B cell (primary cell): ENCODE measurements around the gene RFX3. TPM values are rescaled to one million over a fixed set of nuclear protein-coding genes. Genes with fewer than 3 reads are reported as not detected.

Source experiments
- ATAC-seq: fragments of 200-7000 bp; cut with Tn5 transposase; one replicate; pipeline ENCODE4 v1.10.0; 2021; ENCODE audit warnings: low read depth, mild to moderate bottlenecking, moderate number of reproducible peaks, moderate library complexity
- CTCF ChIA-PET: fragments of 350-600 bp; sonication (Branson Sonifier 250); formaldehyde crosslinking; loops from one replicate; lab custom pipeline; 2021; ENCODE audit warnings: antibody characterized with exemption, inconsistent platforms; lab: Charles Lee
- POLR2A ChIA-PET: fragments of 350-600 bp; sonication (Branson Sonifier 250); formaldehyde crosslinking; loops from one replicate; lab custom pipeline; 2021; ENCODE audit warnings: antibody characterized with exemption; lab: Charles Lee
- DNase-seq: peaks from one replicate; pipeline ENCODE4 v3.0.0; 2013
- H2AFZ ChIP-seq: 2 replicates; pipeline ENCODE4 v1.6.1; 2012; ENCODE audit warnings: mild to moderate bottlenecking, low read depth, low read length; ENCODE audit not compliant: insufficient read depth, poor library complexity, severe bottlenecking
- H3K27ac ChIP-seq, 2 donors: 1 replicate in 1 of 2; 2 replicates in 1 of 2; pipeline ENCODE4 v1.5.1; 2012 to 2013; ENCODE audit warnings: low read length in 2 of 2, mild to moderate bottlenecking in 2 of 2, moderate library complexity in 1 of 2
- H3K27me3 ChIP-seq, 4 experiments: fragments of 200-600 bp in 1 of 4; sonication (generic) in 1 of 4; replicated peaks in 1 of 4; 1 replicate in 2 of 4; 2 replicates in 2 of 4; pipeline versions ENCODE4 v1.6.1 to v1.7.0; 2013 to 2016; ENCODE audit warnings: low read length in 3 of 4, mild to moderate bottlenecking in 2 of 4, mixed read lengths in 1 of 4, moderate library complexity in 1 of 4; ENCODE audit not compliant: insufficient read depth in 4 of 4, control insufficient read depth in 3 of 4; ENCODE audit errors: control extremely low read depth in 1 of 4
- H3K36me3 ChIP-seq, 2 experiments: replicated peaks in 1 of 2; 1 replicate in 1 of 2; 2 replicates in 1 of 2; pipeline versions ENCODE4 v1.6.1 to v1.7.1; 2013; ENCODE audit warnings: low read length in 1 of 2; ENCODE audit not compliant: insufficient read depth in 2 of 2, control insufficient read depth in 1 of 2; ENCODE audit errors: control extremely low read depth in 1 of 2, extremely low read depth in 1 of 2
- H3K4me1 ChIP-seq, 2 donors: fragments of 200-600 bp in 1 of 2; sonication (generic) in 1 of 2; 1 replicate in 1 of 2; 2 replicates in 1 of 2; pipeline versions ENCODE4 v1.5.1 to v1.6.1; 2013 to 2017; ENCODE audit warnings: low read length in 2 of 2; ENCODE audit not compliant: control insufficient read depth in 2 of 2, insufficient read depth in 2 of 2
- H3K4me2 ChIP-seq: replicated peaks from 2 replicates; pipeline ENCODE3; 2012; ENCODE audit warnings: mild to moderate bottlenecking, low read depth, low read length; ENCODE audit not compliant: poor library complexity, severe bottlenecking
- H3K4me3 ChIP-seq, 5 experiments: fragments of 200-600 bp in 1 of 5; sonication (generic) in 1 of 5; 1 replicate in 3 of 5; 2 replicates in 2 of 5; pipeline versions ENCODE4 v1.5.1 to v1.7.0; 2011 to 2016; ENCODE audit warnings: low read length in 4 of 5, mild to moderate bottlenecking in 4 of 5, low read depth in 2 of 5, control low read depth in 1 of 5, moderate library complexity in 1 of 5; ENCODE audit not compliant: insufficient read depth in 1 of 5; ENCODE audit errors: control extremely low read depth in 1 of 5, extremely low read depth in 1 of 5
- H3K79me2 ChIP-seq: fragments of 200-600 bp; sonication (generic); one replicate; pipeline ENCODE4 v1.6.0; 2016; ENCODE audit warnings: low read length; ENCODE audit not compliant: control insufficient read depth, insufficient read depth
- H3K9ac ChIP-seq: fragments of 200-600 bp; sonication (generic); 2 replicates; pipeline ENCODE4 v1.6.1; 2017; ENCODE audit warnings: mild to moderate bottlenecking, low read length, moderate library complexity
- H3K9me3 ChIP-seq, 3 donors: one replicate each; pipeline versions ENCODE4 v1.6.1 to v1.7.1; 2013; ENCODE audit warnings: low read length in 2 of 3; ENCODE audit not compliant: control insufficient read depth in 2 of 3, insufficient read depth in 1 of 3; ENCODE audit errors: control extremely low read depth in 1 of 3
- H4K20me1 ChIP-seq: 2 replicates; pipeline ENCODE4 v1.6.0; 2012; ENCODE audit warnings: mild to moderate bottlenecking, low read length; ENCODE audit not compliant: insufficient read depth, control insufficient read depth, poor library complexity, severe bottlenecking
- H3K27ac Mint-ChIP-seq: one replicate; pipeline ENCODE4 v1.8.0; 2021; ENCODE audit warnings: mixed read lengths
- H3K27me3 Mint-ChIP-seq: one replicate; pipeline ENCODE4 v1.8.0; 2021; ENCODE audit warnings: mixed read lengths
- H3K4me1 Mint-ChIP-seq: one replicate; pipeline ENCODE4 v1.8.0; 2021; ENCODE audit warnings: mixed read lengths
- H3K4me3 Mint-ChIP-seq: one replicate; pipeline ENCODE4 v1.8.0; 2021; ENCODE audit warnings: mixed read lengths
- H3K9me3 Mint-ChIP-seq: one replicate; pipeline ENCODE4 v1.8.0; 2022; ENCODE audit warnings: mixed read lengths; ENCODE audit not compliant: insufficient read depth
- EZH2 ChIP-seq: IDR thresholded peaks from 2 replicates; pipeline ENCODE4 v1.6.1; 2012; ENCODE audit warnings: borderline replicate concordance, low read depth, mild to moderate bottlenecking, moderate library complexity, low read length; ENCODE audit not compliant: insufficient read depth, poor library complexity, severe bottlenecking
- WGBS: methylation state at CpG from one replicate; pipeline ENCODE4 v1.1.5; 2013; ENCODE audit warnings: missing lambda C conversion rate; ENCODE audit not compliant: insufficient coverage; 5-methylcytosine and 5-hydroxymethylcytosine counted together
- intact Hi-C: fragments of 100-400 bp; cut with micrococcal nuclease; formaldehyde crosslinking; loops from one replicate; pipeline ENCODE4 v1.10.0; 2022
- polyA plus RNA-seq: library from polyadenylated mRNA; depleted of rRNA; stranded (reverse); fragments of >200 nt; gene quantifications from 2 replicates; pipeline ENCODE4 v1.2.3, GENCODE V29; 2012
- total RNA-seq, 2 donors: library from RNA; stranded (reverse); fragments of 120-200 nt in 1 of 2; gene quantifications; 1 replicate in 1 of 2; 2 replicates in 1 of 2; pipeline versions ENCODE4 v1.2.3 to v1.2.4, GENCODE V29; 2013 to 2022
- TF ChIP-seq, protein P1 (sequence below): fragments of 200-600 bp; IDR thresholded peaks from one replicate; pipeline ENCODE4 v1.8.0; 2022; ENCODE audit warnings: antibody characterized with exemption, mild to moderate bottlenecking

Gene RFX3
- total and polyA plus RNA-seq, 2 donors (not counting 1 experiment from before 2014, with no cell fraction given): 6.1 to 39.1 TPM

DNA sequence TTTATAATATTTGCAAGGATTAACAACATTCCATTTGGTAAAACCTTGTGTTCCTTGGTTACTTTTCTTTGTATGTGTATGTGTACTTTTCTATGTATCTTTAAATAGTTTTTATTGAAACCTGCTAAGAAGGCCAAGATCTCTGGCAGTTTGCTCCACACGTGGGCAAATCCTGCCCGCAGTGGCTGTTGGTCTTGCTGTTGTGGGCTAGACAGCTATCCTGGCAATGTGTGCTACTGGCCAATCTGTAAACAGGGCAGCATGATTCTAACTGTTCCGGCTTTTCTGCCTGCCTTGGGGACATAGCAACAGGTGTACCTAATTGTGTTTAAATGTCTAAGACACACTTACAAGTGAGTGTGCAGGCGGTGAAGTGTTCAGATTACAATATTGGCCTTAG is 286.6 kb downstream of the RFX3 start:
- intact Hi-C loops: no loop called here

DNA sequence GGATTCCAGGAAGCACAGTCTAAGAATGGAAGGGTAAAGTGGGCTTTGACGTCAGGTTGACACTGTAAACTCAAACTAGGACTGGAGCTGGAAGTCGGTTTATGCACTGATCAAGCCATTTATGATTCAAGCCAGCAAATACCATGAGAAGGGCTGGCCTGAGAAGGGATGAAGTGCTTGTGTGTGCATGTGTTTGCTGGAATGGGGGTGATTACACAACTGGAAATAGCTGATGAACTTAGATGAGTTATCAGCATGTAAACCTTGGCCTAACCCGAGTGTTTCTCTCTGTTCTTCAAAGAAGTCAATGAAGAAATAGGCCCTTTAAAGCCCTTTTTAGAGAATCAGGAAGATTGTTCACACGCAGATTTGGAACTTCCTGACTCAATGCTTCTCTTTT is 287.6 kb downstream of the RFX3 start:
- H3K9me3 ChIP-seq: no peaks in the 10 kb centered on the region
- no peak overlapping the region for H3K4me2 ChIP-seq
- Mint-ChIP-seq H3K27me3 (no peaks in the 10 kb centered on the region), H3K27ac (no peak overlapping the region), H3K4me1 (peaks cover 2% of the 10 kb centered on the region), H3K4me3 (no peak overlapping the region), H3K9me3 (no peaks in the 10 kb centered on the region)
- H3K27me3 ChIP-seq: no peaks in the 10 kb centered on the region
- 100% methylated on average over 3 of the region's 4 CpGs for WGBS
- no peak overlapping the region for H3K4me3 ChIP-seq
- ChIA-PET POLR2A (no interaction called here), CTCF (interaction anchor here (2.1 to 12.5 kb wide), 2 partner anchors 9 to 203 kb away, joined by 7 to 187 read pairs; no protein-coding TSS in a partner anchor)
- no peaks in the 10 kb centered on the region for H3K79me2 ChIP-seq
- TF ChIP-seq, protein P1, sequence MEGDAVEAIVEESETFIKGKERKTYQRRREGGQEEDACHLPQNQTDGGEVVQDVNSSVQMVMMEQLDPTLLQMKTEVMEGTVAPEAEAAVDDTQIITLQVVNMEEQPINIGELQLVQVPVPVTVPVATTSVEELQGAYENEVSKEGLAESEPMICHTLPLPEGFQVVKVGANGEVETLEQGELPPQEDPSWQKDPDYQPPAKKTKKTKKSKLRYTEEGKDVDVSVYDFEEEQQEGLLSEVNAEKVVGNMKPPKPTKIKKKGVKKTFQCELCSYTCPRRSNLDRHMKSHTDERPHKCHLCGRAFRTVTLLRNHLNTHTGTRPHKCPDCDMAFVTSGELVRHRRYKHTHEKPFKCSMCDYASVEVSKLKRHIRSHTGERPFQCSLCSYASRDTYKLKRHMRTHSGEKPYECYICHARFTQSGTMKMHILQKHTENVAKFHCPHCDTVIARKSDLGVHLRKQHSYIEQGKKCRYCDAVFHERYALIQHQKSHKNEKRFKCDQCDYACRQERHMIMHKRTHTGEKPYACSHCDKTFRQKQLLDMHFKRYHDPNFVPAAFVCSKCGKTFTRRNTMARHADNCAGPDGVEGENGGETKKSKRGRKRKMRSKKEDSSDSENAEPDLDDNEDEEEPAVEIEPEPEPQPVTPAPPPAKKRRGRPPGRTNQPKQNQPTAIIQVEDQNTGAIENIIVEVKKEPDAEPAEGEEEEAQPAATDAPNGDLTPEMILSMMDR: no peak
- TF ChIP-seq EZH2: no peak
- ATAC-seq (no peak), DNase-seq (no peak)
- no peaks in the 10 kb centered on the region for H3K4me1 ChIP-seq
- no peak overlapping the region for H3K9ac ChIP-seq
- intact Hi-C loops: no loop called here
- peaks cover 7 to 8% of the 10 kb centered on the region in 2 experiments for H3K36me3 ChIP-seq
- H3K27ac ChIP-seq: no peak overlapping the region
- H4K20me1 ChIP-seq: no peaks in the 10 kb centered on the region
- H2AFZ ChIP-seq: no peak overlapping the region

More for the DNA sequence above, 286.6 kb downstream of the RFX3 start:
- no peaks in the 10 kb centered on the region for H3K4me1 Mint-ChIP-seq
- H2AFZ ChIP-seq: no peak overlapping the region
- WGBS: 96% methylated on average over 2 of the region's 4 CpGs
- H3K27me3 Mint-ChIP-seq: no peaks in the 10 kb centered on the region
- H3K4me1 ChIP-seq: no peaks in the 10 kb centered on the region
- H3K27me3 ChIP-seq: no peaks in the 10 kb centered on the region
- H3K4me3 Mint-ChIP-seq: no peak overlapping the region
- peaks cover 4 to 8% of the 10 kb centered on the region in 2 experiments for H3K36me3 ChIP-seq
- H3K9ac ChIP-seq: no peak overlapping the region
- H3K27ac Mint-ChIP-seq: no peak overlapping the region
- H3K27ac ChIP-seq: no peak overlapping the region
- H3K4me2 ChIP-seq: no peak overlapping the region
- H4K20me1 ChIP-seq: no peaks in the 10 kb centered on the region
- TF ChIP-seq EZH2: no peak
- TF ChIP-seq, protein P1: no peak
- DNase-seq: no peak
- ChIA-PET POLR2A (no interaction called here), CTCF (interaction anchor here (2.1 to 12.5 kb wide), 2 partner anchors 10 to 202 kb away, joined by 7 to 187 read pairs; no protein-coding TSS in a partner anchor)
- no peaks in the 10 kb centered on the region for H3K9me3 ChIP-seq
- no peak for ATAC-seq
- H3K79me2 ChIP-seq: no peaks in the 10 kb centered on the region
- no peaks in the 10 kb centered on the region for H3K9me3 Mint-ChIP-seq
- H3K4me3 ChIP-seq: no peak overlapping the region
